ENCODE data around the gene ARPC1B. TPM values are rescaled to one million over a fixed set of nuclear protein-coding genes. Genes with fewer than 3 reads are reported as not detected.

Gene ARPC1B
- total and polyA plus RNA-seq, 10 donors = 302 to 758 (median 418) TPM

DNA sequence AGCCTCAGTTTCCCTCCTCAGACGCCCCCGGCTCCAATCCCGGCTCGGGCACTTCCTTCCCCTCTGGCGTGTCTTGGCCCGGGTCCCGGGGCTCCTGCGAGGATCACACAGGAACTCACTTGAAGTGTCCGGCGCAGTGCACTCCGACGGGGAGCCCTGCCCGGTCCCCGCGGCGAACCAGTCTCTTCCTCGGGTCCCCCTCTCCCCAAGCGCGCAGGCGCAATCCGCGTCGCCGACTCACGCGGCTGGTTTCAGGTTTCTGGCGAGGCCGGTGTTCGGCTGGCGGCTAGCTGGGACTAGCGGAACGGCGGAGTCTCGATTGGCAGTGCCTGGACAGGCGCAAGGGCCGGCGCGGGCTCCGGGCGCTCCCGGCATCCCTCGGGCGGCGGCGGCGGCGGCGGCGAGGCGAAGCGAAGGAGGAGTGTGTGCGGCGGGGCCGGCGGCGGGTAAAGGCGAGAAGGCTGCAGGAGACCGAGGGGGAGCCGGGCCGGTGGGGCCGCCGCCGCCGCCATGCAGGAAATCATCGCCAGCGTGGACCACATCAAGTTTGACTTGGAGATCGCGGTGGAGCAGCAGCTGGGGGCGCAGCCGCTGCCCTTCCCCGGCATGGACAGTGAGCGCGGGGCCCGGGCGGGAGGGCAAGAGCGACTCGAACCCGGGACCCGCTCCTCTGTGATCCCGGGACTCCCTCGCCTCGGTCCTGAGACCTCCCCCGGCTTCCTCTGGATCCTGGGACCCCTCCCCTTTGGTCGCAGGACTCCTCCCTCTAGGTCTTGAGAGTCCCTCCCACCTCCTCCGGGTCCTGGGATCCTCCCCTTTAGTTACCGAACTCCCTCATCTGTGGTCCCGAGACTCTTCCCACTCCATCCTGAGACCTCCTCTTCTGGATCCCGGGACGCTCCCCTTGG is 64.3 kb downstream of the ARPC1B start, which contains the start of the genes CPSF4 and PTCD1:
CPSF4 (plus strand) TSS at position 371 of the 908 bp plus-strand sequence; CDS start at position 511, 140 bp downstream.
PTCD1 (minus strand) TSS at position 226 of the 908 bp plus-strand sequence. CDS start 3,556 bp downstream, outside the sequence.
- H3K9me3 ChIP-seq = no peaks in the 10 kb centered on the region
- 0 to 1% (median 1%) methylated on average over 33 to 89 of the region's 89 CpGs for WGBS, 5 donors
- TF ChIP-seq CTCF (IDR thresholded peaks at IDR 0.05 in 8 of 11, conservative IDR thresholded peaks at IDR 0.05 in 3 of 11) (peak in 1 of 11 experiments; percentile 17), POLR2AphosphoS5 (IDR thresholded peaks at IDR 0.05) (peak; percentile 82 to 90 (median 88)), POLR2A (IDR thresholded peaks at IDR 0.05) (no peak)
- H3K36me3 ChIP-seq = peaks cover 0 to 37% (median 18%) of the 10 kb centered on the region in 6 donors
- intact Hi-C loops (cut with DNase I; ENCODE audit: low total_unique reads) = no loop called here
- H3K27me3 ChIP-seq (replicated peaks in 1 of 7) = no peaks in the 10 kb centered on the region
- peaks cover 13 to 68% (median 40%) of the 10 kb centered on the region in 6 donors for H3K4me1 ChIP-seq
- H3K27ac ChIP-seq = peak within 1 kb of the TSS; percentile 80 to 94 (median 86)
- peak within 1 kb of the TSS; percentile 78 to 99 (median 96) for H3K4me3 ChIP-seq
- peak; percentile 99 for DNase-seq

DNA sequence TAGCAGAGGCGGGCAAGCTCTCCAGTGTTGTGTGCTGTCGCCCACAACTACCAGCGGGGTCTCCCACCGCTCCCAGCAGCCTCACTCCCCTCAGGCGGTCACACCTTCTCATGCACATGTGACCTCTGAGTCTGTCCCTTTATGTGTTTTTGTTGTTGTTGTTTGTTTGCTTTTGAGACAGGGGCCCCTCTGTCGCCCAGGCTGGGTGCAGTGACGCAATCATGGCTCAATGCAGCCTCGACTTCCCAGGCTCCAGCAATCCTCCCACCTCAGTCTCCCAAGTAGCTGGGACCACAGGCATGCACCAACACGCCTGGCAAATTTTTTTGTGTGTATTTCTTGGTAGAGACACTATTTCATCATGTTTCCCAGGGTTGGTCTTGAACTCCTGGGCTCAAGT is 65.7 kb downstream of the ARPC1B start:
- H3K36me3 ChIP-seq = peaks cover 0 to 37% (median 14%) of the 10 kb centered on the region in 6 donors
- no peak for DNase-seq
- 81 to 87% (median 84%) methylated on average over 9 of the region's 9 CpGs for WGBS, 5 donors
- H3K4me3 ChIP-seq = peak overlapping the region in 5 of 8 donors; percentile 78 to 99 (median 96)
- H3K27ac ChIP-seq = peak overlapping the region in 1 of 8 donors; percentile 94
- H3K27me3 ChIP-seq (replicated peaks in 1 of 7) = no peaks in the 10 kb centered on the region
- no peak for TF ChIP-seq CTCF (IDR thresholded peaks at IDR 0.05 in 8 of 11, conservative IDR thresholded peaks at IDR 0.05 in 3 of 11)
- TF ChIP-seq POLR2AphosphoS5 (IDR thresholded peaks at IDR 0.05) = no peak
- TF ChIP-seq POLR2A (IDR thresholded peaks at IDR 0.05) = no peak
- peaks cover 13 to 76% (median 41%) of the 10 kb centered on the region in 6 donors for H3K4me1 ChIP-seq
- H3K9me3 ChIP-seq = no peaks in the 10 kb centered on the region
- intact Hi-C loops (cut with DNase I; ENCODE audit: low total_unique reads) = no loop called here

Other genes starting within 250 kb of the ARPC1B start
- gene SMURF1, start 230.6 kb upstream of the ARPC1B start, total RNA-seq = 10 to 100 TPM; 19.1 to 29.0 (median 25.3) TPM
- gene SMURF1, start 230.6 kb upstream of the ARPC1B start, polyA plus RNA-seq = 1 to 10 TPM; 2.5 to 4.9 (median 4.2) TPM
- gene KPNA7, start 166.6 kb upstream of the ARPC1B start, total RNA-seq = not detected
- not detected for gene KPNA7, start 166.6 kb upstream of the ARPC1B start, polyA plus RNA-seq
- not detected for gene MYH16, start 101.9 kb upstream of the ARPC1B start, total RNA-seq
- not detected for gene MYH16, start 101.9 kb upstream of the ARPC1B start, polyA plus RNA-seq
- 100 to 1,000 TPM in 2 of 7 donors, 10 to 100 TPM in 5; 64.5 to 105 (median 91.6) TPM for gene ARPC1A, start 48.8 kb upstream of the ARPC1B start, total RNA-seq
- gene ARPC1A, start 48.8 kb upstream of the ARPC1B start, polyA plus RNA-seq = 100 to 1,000 TPM in 1 of 3 donors, 10 to 100 TPM in 2; 65.5 to 124 (median 71.7) TPM
- gene PDAP1, start 33.9 kb downstream of the ARPC1B start, total RNA-seq = 10 to 100 TPM; 28.1 to 57.2 (median 52.8) TPM
- 100 to 1,000 TPM in 2 of 3 donors, 10 to 100 TPM in 1; 83.4 to 117 (median 108) TPM for gene PDAP1, start 33.9 kb downstream of the ARPC1B start, polyA plus RNA-seq
- 10 to 100 TPM; 48.4 to 72.7 (median 65.7) TPM for gene BUD31, start 34.2 kb downstream of the ARPC1B start, total RNA-seq
- 100 to 1,000 TPM in 2 of 3 donors, 10 to 100 TPM in 1; 98.7 to 124 (median 112) TPM for gene BUD31, start 34.2 kb downstream of the ARPC1B start, polyA plus RNA-seq
- gene PTCD1, start 64.1 kb downstream of the ARPC1B start, total RNA-seq = 10 to 100 TPM in 1 of 7 donors, 1 to 10 TPM in 6; 4.0 to 17.5 (median 7.5) TPM
- 1 to 10 TPM; 2.1 to 4.4 (median 3.2) TPM for gene PTCD1, start 64.1 kb downstream of the ARPC1B start, polyA plus RNA-seq
- gene CPSF4, start 64.2 kb downstream of the ARPC1B start, total RNA-seq = 10 to 100 TPM; 29.9 to 40.3 (median 35.1) TPM
- gene CPSF4, start 64.2 kb downstream of the ARPC1B start, polyA plus RNA-seq = 10 to 100 TPM; 28.7 to 49.6 (median 46.7) TPM
- 100 to 1,000 TPM; 129 to 348 (median 166) TPM for gene ATP5MF, start 91.4 kb downstream of the ARPC1B start, total RNA-seq
- 100 to 1,000 TPM; 689 to 920 (median 827) TPM for gene ATP5MF, start 91.4 kb downstream of the ARPC1B start, polyA plus RNA-seq
- 10 to 100 TPM in 6 of 7 donors, 1 to 10 TPM in 1; 8.9 to 21.1 (median 13.6) TPM for gene ZNF789, start 98.2 kb downstream of the ARPC1B start, total RNA-seq
- 10 to 100 TPM; 10.7 to 22.5 (median 13.6) TPM for gene ZNF789, start 98.2 kb downstream of the ARPC1B start, polyA plus RNA-seq
- gene ZNF394, start 125.6 kb downstream of the ARPC1B start, total RNA-seq = 10 to 100 TPM; 46.3 to 96.2 (median 52.0) TPM
- gene ZNF394, start 125.6 kb downstream of the ARPC1B start, polyA plus RNA-seq = 10 to 100 TPM; 25.8 to 37.5 (median 32.3) TPM
- gene ZKSCAN5, start 129.9 kb downstream of the ARPC1B start, total RNA-seq = 10 to 100 TPM in 3 of 7 donors, 1 to 10 TPM in 4; 7.5 to 12.2 (median 9.2) TPM
- gene ZKSCAN5, start 129.9 kb downstream of the ARPC1B start, polyA plus RNA-seq = 1 to 10 TPM; 2.9 to 3.6 (median 3.0) TPM
- gene FAM200A, start 177.4 kb downstream of the ARPC1B start, total RNA-seq = 1 to 10 TPM; 5.3 to 9.2 (median 6.1) TPM
- 1 to 10 TPM; 4.9 to 5.5 (median 5.0) TPM for gene FAM200A, start 177.4 kb downstream of the ARPC1B start, polyA plus RNA-seq
- gene ZNF655, start 183.9 kb downstream of the ARPC1B start, total RNA-seq = 100 to 1,000 TPM in 3 of 7 donors, 10 to 100 TPM in 4; 70.9 to 176 (median 98.2) TPM
- 10 to 100 TPM; 34.5 to 56.1 (median 49.8) TPM for gene ZNF655, start 183.9 kb downstream of the ARPC1B start, polyA plus RNA-seq
- 1 to 10 TPM in 2 of 7 donors, under 1 TPM in 3, not detected in 2; 0.43 to 1.4 (median 0.77) TPM for gene TMEM225B, start 223.5 kb downstream of the ARPC1B start, total RNA-seq
- gene TMEM225B, start 223.5 kb downstream of the ARPC1B start, polyA plus RNA-seq = 1 to 10 TPM in 2 of 3 donors, under 1 TPM in 1; 0.91 to 1.6 (median 1.3) TPM
- gene ZSCAN25, start 242.2 kb downstream of the ARPC1B start, total RNA-seq = 10 to 100 TPM; 18.7 to 30.8 (median 26.4) TPM
- gene ZSCAN25, start 242.2 kb downstream of the ARPC1B start, polyA plus RNA-seq = 1 to 10 TPM; 3.8 to 7.2 (median 4.2) TPM